Left cardiac atrium (tissue), 4 donors: ENCODE data around the gene RNPEP. TPM values are rescaled to one million over a fixed set of nuclear protein-coding genes. Genes with fewer than 3 reads are reported as not detected.
A peak's percentile ranks its signal among the peaks of the same experiment; 100 is the strongest.
"Not testable (repeated sequence)": the region's sequence is repeated elsewhere in the genome, so short reads cannot be mapped to it uniquely, and the experiment has no call there.

ENCODE experiments used
- ATAC-seq, 2 donors: fragments of 200-7000 bp; cut with Tn5 transposase; one replicate each; pipeline ENCODE4 v1.9.1; 2020; ENCODE audit warnings: mild to moderate bottlenecking in 2 of 2, moderate library complexity in 2 of 2
- DNase-seq: peaks from one replicate; pipeline ENCODE4 v3.0.0-alpha.2; 2020
- intact Hi-C, 2 donors: fragments of 100-400 bp; cut with DNase I; formaldehyde crosslinking; loops; one replicate each; pipeline versions ENCODE4 v1.14.1 to v1.15.1; 2022 to 2023
- total RNA-seq, 2 donors: library from RNA; stranded (reverse); fragmentation: NEBNext Ultra II Directional; extraction: Animal tissue kit (Norgen Biotek cat#: 25700); gene quantifications; one replicate each; pipeline ENCODE4 v1.2.1, GENCODE V29; 2021
- donor health status: DM: no; HTN: yes; CAD: no.
- donor health status: DM: no; HTN: yes; CAD: no; lungs with severe emphysema.
- donor health status: DM: yes; HTN: yes; CAD: no.
- donor health status: Dilated cardiomyopathy.

Gene RNPEP
- total RNA-seq, 2 donors from 2014 or later = 22.6 to 25.2 TPM

GRCh38 chr1:202018468-202019234, 36.2 kb downstream of the RNPEP start:
- ATAC-seq = peak in 1 of 2 donors; percentile 45
- no peak for DNase-seq
- intact Hi-C loops = no loop called here

- intact Hi-C loops, ATAC-seq, DNase-seq: not testable (repeated sequence)
Observed at GRCh38 chr1:202019235-202019558, 36.7 kb downstream of the RNPEP start.

GRCh38 chr1:202023001-202023433, 40.6 kb downstream of the RNPEP start:
- DNase-seq (no peak), ATAC-seq (peak in 1 of 2 donors; percentile 50)
- intact Hi-C loops = no loop called here

- intact Hi-C loops = no loop called here
- no peak for ATAC-seq
- no peak for DNase-seq
Observed at GRCh38 chr1:202029171-202029665, 46.8 kb downstream of the RNPEP start.

GRCh38 chr1:202029727-202030126, 47.3 kb downstream of the RNPEP start:
- intact Hi-C loops = no loop called here
- DNase-seq (no peak), ATAC-seq (no peak)

- DNase-seq = no peak
- no peak for ATAC-seq
- intact Hi-C loops = no loop called here
Observed at GRCh38 chr1:202031796-202032195, 49.3 kb downstream of the RNPEP start.

GRCh38 chr1:202034149-202034682, 51.8 kb downstream of the RNPEP start:
- DNase-seq = no peak
- ATAC-seq = no peak
- intact Hi-C loops = no loop called here

GRCh38 chr1:202034683-202035462, 52.4 kb downstream of the RNPEP start:
- DNase-seq (peak; percentile 81), ATAC-seq (peak; percentile 92 to 97)
- intact Hi-C loops = no loop called here

GRCh38 chr1:202036595-202037387, 54.3 kb downstream of the RNPEP start:
- ATAC-seq (no peak), DNase-seq (no peak)
- intact Hi-C loops = no loop called here

- ATAC-seq (no peak), DNase-seq (no peak)
- intact Hi-C loops = no loop called here
Observed at GRCh38 chr1:202037706-202038296, 55.4 kb downstream of the RNPEP start.

GRCh38 chr1:202038688-202039346, 56.4 kb downstream of the RNPEP start:
- DNase-seq = no peak
- intact Hi-C loops = no loop called here
- ATAC-seq = no peak

GRCh38 chr1:202045705-202046104, 63.3 kb downstream of the RNPEP start:
- DNase-seq (no peak), ATAC-seq (no peak)
- intact Hi-C loops = no loop called here

GRCh38 chr1:202046227-202046626, 63.8 kb downstream of the RNPEP start:
- DNase-seq (no peak), ATAC-seq (no peak)
- intact Hi-C loops = no loop called here

- intact Hi-C loops = no loop called here
- ATAC-seq (no peak), DNase-seq (no peak)
Observed at GRCh38 chr1:202046748-202047708, 64.6 kb downstream of the RNPEP start.

GRCh38 chr1:202047977-202048376, 65.5 kb downstream of the RNPEP start:
- intact Hi-C loops = no loop called here
- DNase-seq (no peak), ATAC-seq (no peak)

GRCh38 chr1:202049129-202049528, 66.7 kb downstream of the RNPEP start:
- DNase-seq (peak; percentile 35), ATAC-seq (peak in 1 of 2 donors; percentile 51)
- intact Hi-C loops = no loop called here

- DNase-seq (no peak), ATAC-seq (no peak)
- intact Hi-C loops = no loop called here
Observed at GRCh38 chr1:202054094-202054493, 71.6 kb downstream of the RNPEP start.
